Lung (tissue), 12 donors: ENCODE results near the gene NQO2. TPM values are rescaled to one million over a fixed set of nuclear protein-coding genes. Genes with fewer than 3 reads are reported as not detected.

ENCODE experiments used
- ATAC-seq: fragments of 200-7000 bp; cut with Tn5 transposase; one replicate; pipeline ENCODE4 v1.9.1; 2020; ENCODE audit warnings: moderate number of reproducible peaks; ENCODE audit not compliant: insufficient read depth, low FRiP score
- DNase-seq, 3 donors: peaks; one replicate each; pipeline ENCODE4 v3.0.0-alpha.2; 2013 to 2017
- H3K27ac ChIP-seq, 2 donors: one replicate each; pipeline ENCODE4 v1.5.1; 2013; ENCODE audit warnings: mild to moderate bottlenecking in 2 of 2, moderate library complexity in 2 of 2, control low read depth in 1 of 2, inconsistent platforms in 1 of 2, low read depth in 1 of 2, low read length in 1 of 2
- H3K27me3 ChIP-seq, 3 donors: one replicate each; pipeline ENCODE4 v1.5.1; 2013; ENCODE audit warnings: low read length in 2 of 3; ENCODE audit not compliant: control insufficient read depth in 3 of 3, insufficient read depth in 3 of 3
- H3K36me3 ChIP-seq, 4 donors: one replicate each; pipeline ENCODE4 v1.5.1; 2013; ENCODE audit warnings: low read length in 4 of 4, mild to moderate bottlenecking in 1 of 4, moderate library complexity in 1 of 4; ENCODE audit not compliant: control insufficient read depth in 4 of 4, insufficient read depth in 4 of 4
- H3K4me1 ChIP-seq, 5 donors: one replicate each; pipeline ENCODE4 v1.5.1; 2013; ENCODE audit warnings: low read length in 5 of 5, mild to moderate bottlenecking in 2 of 5, moderate library complexity in 1 of 5; ENCODE audit not compliant: control insufficient read depth in 5 of 5, insufficient read depth in 5 of 5
- H3K4me3 ChIP-seq: one replicate; pipeline ENCODE4 v1.5.1; 2013; ENCODE audit warnings: mild to moderate bottlenecking, control low read depth, moderate library complexity
- H3K9ac ChIP-seq, 2 donors: one replicate each; pipeline ENCODE4 v1.5.1; 2013; ENCODE audit warnings: low read length in 2 of 2, control low read depth in 1 of 2; ENCODE audit not compliant: insufficient read depth in 1 of 2
- H3K9me3 ChIP-seq, 4 donors: one replicate each; pipeline ENCODE4 v1.5.1; 2013; ENCODE audit warnings: low read length in 3 of 4, mild to moderate bottlenecking in 1 of 4, moderate library complexity in 1 of 4; ENCODE audit not compliant: control insufficient read depth in 4 of 4, insufficient read depth in 3 of 4
- WGBS, 2 donors: extraction: QIAGEN DNeasy Blood & Tissue Kit; methylation state at CpG; one replicate each; pipeline ENCODE4 v1.1.7; 2013; 5-methylcytosine and 5-hydroxymethylcytosine counted together
- polyA plus RNA-seq, 2 donors: library from polyadenylated mRNA; stranded (reverse); fragments of 200-250 nt; gene quantifications; one replicate each; pipeline ENCODE4 v1.2.1, GENCODE V29; 2013
- total RNA-seq, 2 donors: library from RNA; depleted of rRNA in 1 of 2; stranded (reverse); fragments of >200 nt in 1 of 2; gene quantifications; one replicate each; pipeline ENCODE4 v1.2.1, GENCODE V29; 2014 to 2021
- TF ChIP-seq, protein P1 (sequence below): IDR thresholded peaks from 2 replicates; pipeline ENCODE4 v1.5.1; 2012; ENCODE audit warnings: mild to moderate bottlenecking; ENCODE audit errors: control extremely low read depth, extremely low read depth
- donor health status: control.
- donor health status: control.
- donor health status: Bipolar disorder and iron deficiency.
- donor health status: healthy.
- donor health status: DM: yes; HTN: yes; CAD: no.

NQO2 gene
- total and polyA plus RNA-seq, 4 donors = 9.4 to 47.1 (median 43.1) TPM

- Histone ChIP-seq H3K36me3 (peaks cover 0 to 4% (median under 1%) of the 10 kb centered on the region in 4 donors), H3K9me3 (no peaks in the 10 kb centered on the region), H3K4me3 (no peak overlapping the region), H3K27me3 (no peaks in the 10 kb centered on the region), H3K27ac (peak overlapping the region in 1 of 2 donors; percentile 81), H3K9ac (no peak overlapping the region), H3K4me1 (peaks cover 0 to 50% (median 9%) of the 10 kb centered on the region in 5 donors)
- ATAC-seq (peak; percentile 46), DNase-seq (no peak)
- WGBS, 2 donors = 54 to 71% methylated on average over 9 of the region's 9 CpGs
- TF ChIP-seq, protein P1, sequence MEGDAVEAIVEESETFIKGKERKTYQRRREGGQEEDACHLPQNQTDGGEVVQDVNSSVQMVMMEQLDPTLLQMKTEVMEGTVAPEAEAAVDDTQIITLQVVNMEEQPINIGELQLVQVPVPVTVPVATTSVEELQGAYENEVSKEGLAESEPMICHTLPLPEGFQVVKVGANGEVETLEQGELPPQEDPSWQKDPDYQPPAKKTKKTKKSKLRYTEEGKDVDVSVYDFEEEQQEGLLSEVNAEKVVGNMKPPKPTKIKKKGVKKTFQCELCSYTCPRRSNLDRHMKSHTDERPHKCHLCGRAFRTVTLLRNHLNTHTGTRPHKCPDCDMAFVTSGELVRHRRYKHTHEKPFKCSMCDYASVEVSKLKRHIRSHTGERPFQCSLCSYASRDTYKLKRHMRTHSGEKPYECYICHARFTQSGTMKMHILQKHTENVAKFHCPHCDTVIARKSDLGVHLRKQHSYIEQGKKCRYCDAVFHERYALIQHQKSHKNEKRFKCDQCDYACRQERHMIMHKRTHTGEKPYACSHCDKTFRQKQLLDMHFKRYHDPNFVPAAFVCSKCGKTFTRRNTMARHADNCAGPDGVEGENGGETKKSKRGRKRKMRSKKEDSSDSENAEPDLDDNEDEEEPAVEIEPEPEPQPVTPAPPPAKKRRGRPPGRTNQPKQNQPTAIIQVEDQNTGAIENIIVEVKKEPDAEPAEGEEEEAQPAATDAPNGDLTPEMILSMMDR = no peak
These were observed 37.7 kb upstream of the NQO2 start for GRCh38 chr6:2962004-2962403.

- DNase-seq (no peak), ATAC-seq (no peak)
- Histone ChIP-seq H3K4me1 (peaks cover 0 to 48% (median 9%) of the 10 kb centered on the region in 5 donors), H3K9me3 (no peaks in the 10 kb centered on the region), H3K9ac (no peak overlapping the region), H3K4me3 (no peak overlapping the region), H3K36me3 (peaks cover 0 to 4% (median 0%) of the 10 kb centered on the region in 4 donors), H3K27ac (no peak overlapping the region), H3K27me3 (no peaks in the 10 kb centered on the region)
- TF ChIP-seq, protein P1 = no peak
- WGBS, 2 donors = 43 to 47% methylated on average over 3 of the region's 3 CpGs
These were observed 37.1 kb upstream of the NQO2 start for GRCh38 chr6:2962636-2963035.

DNA sequence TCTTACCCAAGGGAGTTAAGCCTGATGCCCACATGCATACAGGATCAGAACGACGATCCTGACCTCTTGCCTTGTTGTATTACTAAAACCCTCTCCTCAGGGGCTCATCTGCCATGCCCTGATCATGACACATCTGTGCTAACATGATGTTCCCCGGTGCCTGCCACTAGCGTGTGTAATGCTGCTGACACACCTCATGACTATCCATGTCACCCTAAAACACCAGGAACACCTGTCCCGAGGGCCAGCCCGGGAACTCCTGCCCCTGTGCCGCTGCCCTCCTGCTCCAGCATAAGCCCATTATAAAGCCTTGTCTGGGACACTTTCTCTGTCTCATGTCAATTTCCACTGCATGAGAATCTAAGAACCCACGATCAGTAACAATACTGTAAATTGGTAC lies 35.9 kb upstream of the NQO2 start:
- Histone ChIP-seq H3K27me3 (no peaks in the 10 kb centered on the region), H3K36me3 (peaks cover 0 to 5% (median 0%) of the 10 kb centered on the region in 4 donors), H3K27ac (peak overlapping the region in 1 of 2 donors; percentile 37), H3K9ac (no peak overlapping the region), H3K4me1 (peaks cover 0 to 42% (median 9%) of the 10 kb centered on the region in 5 donors), H3K9me3 (no peaks in the 10 kb centered on the region), H3K4me3 (no peak overlapping the region)
- TF ChIP-seq, protein P1 = no peak
- no peak for ATAC-seq
- DNase-seq = no peak
- 89 to 94% methylated on average over 8 of the region's 8 CpGs for WGBS, 2 donors
